Hepatocyte (in vitro differentiated cells): ENCODE data around the gene PORCN. TPM values are rescaled to one million over a fixed set of nuclear protein-coding genes. Genes with fewer than 3 reads are reported as not detected.

Experiments
- DNase-seq: peaks from one replicate; pipeline ENCODE4 v3.0.0-alpha.2; 2016; ENCODE audit warnings: low spot score
- H2AFZ ChIP-seq: fragments of 200-600 bp; sonication (generic); 2 replicates; pipeline ENCODE4 v1.6.0; 2016; ENCODE audit warnings: antibody characterized with exemption, mild to moderate bottlenecking
- H3K27ac ChIP-seq: fragments of 200-600 bp; sonication (generic); 2 replicates; pipeline ENCODE4 v1.5.1; 2016; ENCODE audit warnings: mild to moderate bottlenecking
- H3K27me3 ChIP-seq: fragments of 200-600 bp; sonication (generic); 2 replicates; pipeline ENCODE4 v1.6.1; 2016
- H3K36me3 ChIP-seq: fragments of 200-600 bp; sonication (generic); replicated peaks from 2 replicates; pipeline ENCODE4 v1.5.1; 2016; ENCODE audit warnings: low read depth; ENCODE audit not compliant: insufficient read depth
- H3K4me1 ChIP-seq: fragments of 200-600 bp; sonication (generic); 2 replicates; pipeline ENCODE4 v1.5.1; 2016; ENCODE audit warnings: mild to moderate bottlenecking, moderate library complexity; ENCODE audit not compliant: insufficient read depth
- H3K4me2 ChIP-seq: fragments of 200-600 bp; sonication (generic); 2 replicates; pipeline ENCODE4 v1.6.0; 2016
- H3K4me3 ChIP-seq: fragments of 200-600 bp; sonication (generic); 2 replicates; pipeline ENCODE4 v1.5.1; 2016; ENCODE audit warnings: mild to moderate bottlenecking
- H3K79me2 ChIP-seq: fragments of 200-600 bp; sonication (generic); 2 replicates; pipeline ENCODE4 v1.6.0; 2017; ENCODE audit warnings: mild to moderate bottlenecking
- H3K9me2 ChIP-seq: fragments of 200-600 bp; sonication (generic); replicated peaks from 2 replicates; pipeline ENCODE4 v1.6.0; 2017; ENCODE audit warnings: mild to moderate bottlenecking; ENCODE audit not compliant: insufficient read depth
- H3K9me3 ChIP-seq: fragments of 200-600 bp; sonication (generic); 2 replicates; pipeline ENCODE4 v1.5.1; 2016; ENCODE audit warnings: low read depth, mild to moderate bottlenecking
- H4K20me1 ChIP-seq: fragments of 200-600 bp; sonication (generic); 2 replicates; pipeline ENCODE4 v1.6.0; 2016; ENCODE audit warnings: mild to moderate bottlenecking; ENCODE audit not compliant: insufficient read depth, poor library complexity, severe bottlenecking
- EZH2 ChIP-seq: fragments of 200-600 bp; sonication (generic); IDR thresholded peaks from 2 replicates; pipeline ENCODE4 v1.6.1; 2016; ENCODE audit warnings: antibody characterized with exemption, mild to moderate bottlenecking, borderline replicate concordance
- EZH2phosphoT487 ChIP-seq: fragments of 200-600 bp; sonication (generic); IDR thresholded peaks from one replicate; pipeline ENCODE4 v1.6.1; 2018; ENCODE audit warnings: antibody characterized with exemption, mild to moderate bottlenecking, low read depth, moderate library complexity; ENCODE audit not compliant: unreplicated experiment, severe bottlenecking
- WGBS: methylation state at CpG from one replicate; pipeline ENCODE4 v1.1.6; 2016; ENCODE audit warnings: low lambda C conversion rate; ENCODE audit errors: missing lambda C conversion rate; 5-methylcytosine and 5-hydroxymethylcytosine counted together
- polyA plus RNA-seq: library from polyadenylated mRNA; unstranded; fragments of >200 nt; fragmentation: Nextera tagmentation; extraction: Ambion mirVana; gene quantifications from 2 replicates; pipeline ENCODE4 v1.2.1, GENCODE V29; 2016
- total RNA-seq: library from RNA; depleted of rRNA; stranded (reverse); fragments of >200 nt; gene quantifications from 2 replicates; pipeline ENCODE4 v1.2.3, GENCODE V29; 2014
- TF ChIP-seq, protein P1 (sequence below): fragments of 200-600 bp; sonication (generic); IDR thresholded peaks from 2 replicates; pipeline ENCODE4 v1.5.1; 2016; ENCODE audit warnings: antibody characterized with exemption, mild to moderate bottlenecking; ENCODE audit not compliant: poor library complexity

Gene PORCN
- total and polyA plus RNA-seq, 2 experiments from 2014 or later: 7.9 to 12.8 TPM

DNA sequence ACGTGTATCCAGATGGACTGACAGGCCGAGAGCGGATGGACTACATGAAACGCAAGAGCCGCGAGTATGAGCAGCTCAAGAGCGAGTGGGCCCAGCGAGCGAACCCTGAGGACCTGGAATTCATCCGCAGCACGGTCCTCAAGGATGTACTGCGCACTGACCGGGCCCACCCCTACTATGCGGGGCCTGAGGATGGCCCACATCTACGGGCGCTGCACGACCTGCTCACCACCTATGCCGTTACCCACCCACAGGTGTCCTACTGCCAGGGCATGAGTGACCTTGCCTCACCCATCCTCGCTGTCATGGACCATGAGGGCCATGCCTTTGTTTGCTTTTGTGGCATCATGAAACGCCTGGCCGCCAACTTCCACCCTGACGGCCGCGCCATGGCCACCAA is 50.8 kb downstream of the PORCN start:
- TF ChIP-seq, protein P1, sequence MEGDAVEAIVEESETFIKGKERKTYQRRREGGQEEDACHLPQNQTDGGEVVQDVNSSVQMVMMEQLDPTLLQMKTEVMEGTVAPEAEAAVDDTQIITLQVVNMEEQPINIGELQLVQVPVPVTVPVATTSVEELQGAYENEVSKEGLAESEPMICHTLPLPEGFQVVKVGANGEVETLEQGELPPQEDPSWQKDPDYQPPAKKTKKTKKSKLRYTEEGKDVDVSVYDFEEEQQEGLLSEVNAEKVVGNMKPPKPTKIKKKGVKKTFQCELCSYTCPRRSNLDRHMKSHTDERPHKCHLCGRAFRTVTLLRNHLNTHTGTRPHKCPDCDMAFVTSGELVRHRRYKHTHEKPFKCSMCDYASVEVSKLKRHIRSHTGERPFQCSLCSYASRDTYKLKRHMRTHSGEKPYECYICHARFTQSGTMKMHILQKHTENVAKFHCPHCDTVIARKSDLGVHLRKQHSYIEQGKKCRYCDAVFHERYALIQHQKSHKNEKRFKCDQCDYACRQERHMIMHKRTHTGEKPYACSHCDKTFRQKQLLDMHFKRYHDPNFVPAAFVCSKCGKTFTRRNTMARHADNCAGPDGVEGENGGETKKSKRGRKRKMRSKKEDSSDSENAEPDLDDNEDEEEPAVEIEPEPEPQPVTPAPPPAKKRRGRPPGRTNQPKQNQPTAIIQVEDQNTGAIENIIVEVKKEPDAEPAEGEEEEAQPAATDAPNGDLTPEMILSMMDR: no peak
- TF ChIP-seq EZH2 (no peak), EZH2phosphoT487 (no peak)

DNA sequence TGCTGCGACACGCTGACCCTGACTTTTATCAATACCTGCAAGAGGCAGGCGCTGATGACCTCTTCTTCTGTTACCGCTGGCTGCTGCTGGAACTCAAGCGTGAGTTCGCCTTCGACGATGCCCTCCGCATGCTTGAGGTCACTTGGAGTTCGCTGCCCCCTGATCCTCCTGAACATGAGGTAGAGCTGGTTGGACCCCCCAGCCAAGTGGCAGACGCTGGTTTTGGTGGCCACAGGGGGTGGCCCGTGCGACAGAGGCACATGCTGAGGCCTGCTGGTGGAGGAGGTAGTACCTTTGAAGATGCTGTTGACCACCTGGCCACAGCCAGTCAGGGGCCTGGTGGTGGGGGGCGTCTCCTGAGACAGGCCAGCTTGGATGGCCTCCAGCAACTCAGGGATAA is 51.3 kb downstream of the PORCN start:
- Histone ChIP-seq H3K4me2 (no peak overlapping the region), H3K4me3 (no peak overlapping the region), H3K27me3 (no peaks in the 10 kb centered on the region), H4K20me1 (no peaks in the 10 kb centered on the region), H3K27ac (no peak overlapping the region), H3K4me1 (no peaks in the 10 kb centered on the region), H2AFZ (no peak overlapping the region), H3K9me2 (no peaks in the 10 kb centered on the region), H3K79me2 (no peaks in the 10 kb centered on the region), H3K36me3 (no peaks in the 10 kb centered on the region), H3K9me3 (no peaks in the 10 kb centered on the region)
- WGBS: 92% methylated on average over 13 of the region's 14 CpGs
- TF ChIP-seq, protein P1: no peak
- TF ChIP-seq EZH2phosphoT487: no peak
- no peak for TF ChIP-seq EZH2
- DNase-seq: no peak

More for the DNA sequence above, 50.8 kb downstream of the PORCN start:
- H3K79me2 ChIP-seq: no peaks in the 10 kb centered on the region
- DNase-seq: no peak
- no peaks in the 10 kb centered on the region for H3K9me3 ChIP-seq
- 93% methylated on average over 24 of the region's 24 CpGs for WGBS
- H3K27ac ChIP-seq: no peak overlapping the region
- H2AFZ ChIP-seq: no peak overlapping the region
- H3K4me1 ChIP-seq: no peaks in the 10 kb centered on the region
- no peak overlapping the region for H3K4me2 ChIP-seq
- no peaks in the 10 kb centered on the region for H3K36me3 ChIP-seq
- no peak overlapping the region for H3K4me3 ChIP-seq
- no peaks in the 10 kb centered on the region for H3K27me3 ChIP-seq
- no peaks in the 10 kb centered on the region for H3K9me2 ChIP-seq
- H4K20me1 ChIP-seq: no peaks in the 10 kb centered on the region

DNA sequence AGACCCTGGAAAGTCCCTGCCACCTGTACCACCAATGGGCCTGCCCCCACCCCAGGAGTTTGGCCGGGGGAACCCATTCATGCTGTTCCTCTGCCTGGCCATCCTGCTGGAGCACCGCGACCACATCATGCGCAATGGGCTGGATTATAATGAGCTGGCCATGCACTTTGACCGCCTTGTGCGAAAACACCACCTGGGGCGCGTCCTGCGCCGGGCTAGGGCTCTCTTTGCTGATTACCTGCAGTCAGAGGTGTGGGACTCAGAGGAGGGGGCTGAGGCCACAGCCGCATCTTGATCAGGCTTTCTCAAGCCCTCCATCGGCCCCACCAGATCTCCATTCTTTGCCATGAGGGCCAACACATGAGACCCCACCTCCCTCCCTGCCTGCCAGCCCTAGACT is 51.9 kb downstream of the PORCN start:
- no peak overlapping the region for H2AFZ ChIP-seq
- no peaks in the 10 kb centered on the region for H3K36me3 ChIP-seq
- no peaks in the 10 kb centered on the region for H3K79me2 ChIP-seq
- no peak for TF ChIP-seq EZH2phosphoT487
- no peak for TF ChIP-seq EZH2
- TF ChIP-seq, protein P1: no peak
- H4K20me1 ChIP-seq: no peaks in the 10 kb centered on the region
- no peaks in the 10 kb centered on the region for H3K27me3 ChIP-seq
- H3K4me3 ChIP-seq: no peak overlapping the region
- DNase-seq: no peak
- no peaks in the 10 kb centered on the region for H3K4me1 ChIP-seq
- H3K9me3 ChIP-seq: no peaks in the 10 kb centered on the region
- no peak overlapping the region for H3K4me2 ChIP-seq
- no peak overlapping the region for H3K27ac ChIP-seq
- WGBS: 87% methylated on average over 12 of the region's 12 CpGs
- no peaks in the 10 kb centered on the region for H3K9me2 ChIP-seq

DNA sequence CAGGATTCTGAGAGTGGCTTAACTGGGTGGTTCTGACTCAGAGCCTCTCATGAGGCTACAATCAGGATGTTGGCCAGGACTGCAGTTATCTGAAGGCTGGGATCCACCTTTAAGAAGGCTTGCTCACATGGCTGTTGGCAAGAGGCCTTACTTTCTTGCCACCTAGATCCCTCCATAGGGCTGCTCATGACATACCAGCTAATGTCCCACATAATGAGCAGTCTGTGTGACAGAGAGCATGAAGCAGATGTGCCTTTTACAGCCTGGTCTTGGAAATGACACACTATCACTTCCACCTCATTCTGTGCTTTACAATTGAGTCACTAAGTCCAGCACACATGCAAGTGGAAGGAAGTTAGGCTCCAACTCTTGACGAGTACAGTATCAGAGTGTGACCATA is 61.2 kb downstream of the PORCN start:
- no peak overlapping the region for H3K4me2 ChIP-seq
- WGBS: 93% methylated on average over 1 of the region's 1 CpG
- DNase-seq: no peak
- H4K20me1 ChIP-seq: no peaks in the 10 kb centered on the region
- H3K9me3 ChIP-seq: no peaks in the 10 kb centered on the region
- no peaks in the 10 kb centered on the region for H3K9me2 ChIP-seq
- peaks cover 1% of the 10 kb centered on the region for H3K79me2 ChIP-seq
- H2AFZ ChIP-seq: no peak overlapping the region
- no peaks in the 10 kb centered on the region for H3K4me1 ChIP-seq
- no peak overlapping the region for H3K27ac ChIP-seq
- no peaks in the 10 kb centered on the region for H3K36me3 ChIP-seq
- H3K4me3 ChIP-seq: no peak overlapping the region
- H3K27me3 ChIP-seq: no peaks in the 10 kb centered on the region
- TF ChIP-seq, protein P1: no peak
- TF ChIP-seq EZH2phosphoT487 (no peak), EZH2 (no peak)
